HEK293 (cell line): ENCODE measurements around the gene ST6GALNAC6.

Experiments used
- BCL11A ChIP-seq: fragments of 450-650 bp; formaldehyde crosslinking; IDR thresholded peaks from 2 replicates; pipeline ENCODE4 v1.5.1; 2016; ENCODE audit warnings: low read depth, missing biosample characterization, missing genetic modification characterization
- GLIS2 ChIP-seq: fragments of 450-650 bp; formaldehyde crosslinking; IDR thresholded peaks from 2 replicates; pipeline ENCODE4 v1.5.1; 2016; ENCODE audit warnings: missing biosample characterization, missing genetic modification characterization
- KLF9 ChIP-seq: fragments of 450-650 bp; formaldehyde crosslinking; IDR thresholded peaks from 2 replicates; pipeline ENCODE4 v1.5.1; 2016; ENCODE audit warnings: missing biosample characterization, missing genetic modification characterization, low read depth
- MZF1 ChIP-seq: fragments of 450-650 bp; formaldehyde crosslinking; IDR thresholded peaks from 2 replicates; pipeline ENCODE4 v1.5.1; 2017; ENCODE audit warnings: missing biosample characterization, missing genetic modification characterization, borderline replicate concordance
- YY1 ChIP-seq: fragments of 450-650 bp; formaldehyde crosslinking; IDR thresholded peaks from 2 replicates; pipeline ENCODE4 v1.5.1; 2018; ENCODE audit warnings: missing biosample characterization, missing genetic modification characterization
- ZBTB26 ChIP-seq: fragments of 450-650 bp; formaldehyde crosslinking; optimal IDR thresholded peaks from 2 replicates; pipeline ENCODE3; 2016; ENCODE audit warnings: missing biosample characterization, mild to moderate bottlenecking, missing genetic modification characterization
- ZEB2 ChIP-seq: fragments of 450-650 bp; formaldehyde crosslinking; IDR thresholded peaks from 2 replicates; pipeline ENCODE4 v1.5.1; 2016; ENCODE audit warnings: missing biosample characterization, missing genetic modification characterization
- ZNF274 ChIP-seq, 2 experiments: fragments of 200-500 bp in 1 of 2; fragments of 450-650 bp in 1 of 2; sonication (Bioruptor generic) in 1 of 2; formaldehyde crosslinking in 1 of 2; IDR thresholded peaks; 2 replicates each; pipeline versions ENCODE4 v1.5.1 to v1.6.1; 2014 to 2016; ENCODE audit warnings: borderline replicate concordance in 1 of 2, inconsistent platforms in 1 of 2, low read length in 1 of 2, missing biosample characterization in 1 of 2, missing genetic modification characterization in 1 of 2
- ZNF394 ChIP-seq: fragments of 450-650 bp; formaldehyde crosslinking; IDR thresholded peaks from 2 replicates; pipeline ENCODE4 v1.5.1; 2016; ENCODE audit warnings: missing biosample characterization, missing genetic modification characterization, mild to moderate bottlenecking, moderate library complexity, borderline replicate concordance
- ZNF544 ChIP-seq: fragments of 450-650 bp; formaldehyde crosslinking; IDR thresholded peaks from 2 replicates; pipeline ENCODE4 v1.5.0; 2017; ENCODE audit warnings: missing biosample characterization, missing genetic modification characterization
- ZNF561 ChIP-seq: fragments of 450-650 bp; IDR thresholded peaks from 2 replicates; pipeline ENCODE4 v1.5.1; 2018; ENCODE audit warnings: missing biosample characterization, missing genetic modification characterization, borderline replicate concordance
- ZXDB ChIP-seq: fragments of 450-650 bp; formaldehyde crosslinking; IDR thresholded peaks from 2 replicates; pipeline ENCODE4 v1.5.1; 2016; ENCODE audit warnings: missing biosample characterization, missing genetic modification characterization
- TF ChIP-seq, protein P1 (sequence below): fragments of 450-650 bp; formaldehyde crosslinking; IDR thresholded peaks from 2 replicates; pipeline ENCODE4 v1.5.1; 2016; ENCODE audit warnings: missing biosample characterization, missing genetic modification characterization
- TF ChIP-seq, protein P2 (sequence below): fragments of 450-650 bp; IDR thresholded peaks from 2 replicates; pipeline ENCODE4 v1.5.1; 2018; ENCODE audit warnings: missing biosample characterization, mild to moderate bottlenecking, missing genetic modification characterization

DNA sequence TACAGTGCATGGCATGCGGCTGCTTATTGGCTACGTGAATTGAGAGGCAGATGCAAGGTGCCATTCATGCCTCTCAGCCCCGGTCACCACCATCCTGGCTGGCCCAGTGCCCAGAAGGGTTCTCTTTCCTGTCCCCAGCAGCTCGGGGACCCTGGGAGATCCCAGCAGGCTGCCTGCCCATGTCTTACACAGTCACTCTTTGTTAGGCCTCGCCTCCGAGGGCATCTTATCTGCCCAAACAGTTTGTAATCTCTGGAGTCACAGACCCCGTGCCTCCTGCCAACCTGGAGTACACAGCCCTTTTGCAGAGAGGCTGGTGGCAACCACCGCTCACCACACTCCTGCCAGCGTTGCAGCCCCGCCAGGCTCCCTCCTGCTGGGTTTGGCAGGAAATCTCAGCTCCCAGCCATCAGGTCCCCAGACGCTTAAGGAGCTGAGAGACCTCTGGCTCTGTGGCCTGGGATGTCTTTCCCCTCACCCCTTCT lies 14.9 kb downstream of the ST6GALNAC6 start:
- TF ChIP-seq, protein P1, sequence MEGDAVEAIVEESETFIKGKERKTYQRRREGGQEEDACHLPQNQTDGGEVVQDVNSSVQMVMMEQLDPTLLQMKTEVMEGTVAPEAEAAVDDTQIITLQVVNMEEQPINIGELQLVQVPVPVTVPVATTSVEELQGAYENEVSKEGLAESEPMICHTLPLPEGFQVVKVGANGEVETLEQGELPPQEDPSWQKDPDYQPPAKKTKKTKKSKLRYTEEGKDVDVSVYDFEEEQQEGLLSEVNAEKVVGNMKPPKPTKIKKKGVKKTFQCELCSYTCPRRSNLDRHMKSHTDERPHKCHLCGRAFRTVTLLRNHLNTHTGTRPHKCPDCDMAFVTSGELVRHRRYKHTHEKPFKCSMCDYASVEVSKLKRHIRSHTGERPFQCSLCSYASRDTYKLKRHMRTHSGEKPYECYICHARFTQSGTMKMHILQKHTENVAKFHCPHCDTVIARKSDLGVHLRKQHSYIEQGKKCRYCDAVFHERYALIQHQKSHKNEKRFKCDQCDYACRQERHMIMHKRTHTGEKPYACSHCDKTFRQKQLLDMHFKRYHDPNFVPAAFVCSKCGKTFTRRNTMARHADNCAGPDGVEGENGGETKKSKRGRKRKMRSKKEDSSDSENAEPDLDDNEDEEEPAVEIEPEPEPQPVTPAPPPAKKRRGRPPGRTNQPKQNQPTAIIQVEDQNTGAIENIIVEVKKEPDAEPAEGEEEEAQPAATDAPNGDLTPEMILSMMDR (tag by site-specific recombination) = no peak
- no peak for TF ChIP-seq YY1 (tag by site-specific recombination)
- peak; percentile 13; the same call in 1 of the 2 replicates for TF ChIP-seq GLIS2
- no peak for TF ChIP-seq ZBTB26 (tag by site-specific recombination)
- TF ChIP-seq BCL11A (tag by site-specific recombination) = no peak
- TF ChIP-seq ZNF561 (tag by site-specific recombination) = no peak
- no peak for TF ChIP-seq ZEB2
- no peak for TF ChIP-seq KLF9 (tag by site-specific recombination)
- no peak for TF ChIP-seq ZNF544 (tag by site-specific recombination)
- TF ChIP-seq ZNF394 (tag by site-specific recombination) = no peak
- TF ChIP-seq ZXDB (tag by site-specific recombination) = no peak
- TF ChIP-seq MZF1 (tag by site-specific recombination) = no peak
- TF ChIP-seq, protein P2, sequence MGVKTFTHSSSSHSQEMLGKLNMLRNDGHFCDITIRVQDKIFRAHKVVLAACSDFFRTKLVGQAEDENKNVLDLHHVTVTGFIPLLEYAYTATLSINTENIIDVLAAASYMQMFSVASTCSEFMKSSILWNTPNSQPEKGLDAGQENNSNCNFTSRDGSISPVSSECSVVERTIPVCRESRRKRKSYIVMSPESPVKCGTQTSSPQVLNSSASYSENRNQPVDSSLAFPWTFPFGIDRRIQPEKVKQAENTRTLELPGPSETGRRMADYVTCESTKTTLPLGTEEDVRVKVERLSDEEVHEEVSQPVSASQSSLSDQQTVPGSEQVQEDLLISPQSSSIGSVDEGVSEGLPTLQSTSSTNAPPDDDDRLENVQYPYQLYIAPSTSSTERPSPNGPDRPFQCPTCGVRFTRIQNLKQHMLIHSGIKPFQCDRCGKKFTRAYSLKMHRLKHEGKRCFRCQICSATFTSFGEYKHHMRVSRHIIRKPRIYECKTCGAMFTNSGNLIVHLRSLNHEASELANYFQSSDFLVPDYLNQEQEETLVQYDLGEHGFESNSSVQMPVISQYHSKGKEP (tag by site-specific recombination) = no peak
- TF ChIP-seq ZNF274 (IDR thresholded peaks at IDR 0.05; ENCODE audit: low read length) = no peak
- TF ChIP-seq ZNF274 (tag by site-specific recombination; IDR thresholded peaks at IDR 0.05; ENCODE audit: borderline replicate concordance) = no peak
